Measurements from ENCODE around the gene SHISA2.

GRCh38 chr13:26020891-26021290, 30.9 kb downstream of the SHISA2 start:
- TF ChIP-seq POLR2A (IDR thresholded peaks at IDR 0.05): no peak
- TF ChIP-seq, protein P1, sequence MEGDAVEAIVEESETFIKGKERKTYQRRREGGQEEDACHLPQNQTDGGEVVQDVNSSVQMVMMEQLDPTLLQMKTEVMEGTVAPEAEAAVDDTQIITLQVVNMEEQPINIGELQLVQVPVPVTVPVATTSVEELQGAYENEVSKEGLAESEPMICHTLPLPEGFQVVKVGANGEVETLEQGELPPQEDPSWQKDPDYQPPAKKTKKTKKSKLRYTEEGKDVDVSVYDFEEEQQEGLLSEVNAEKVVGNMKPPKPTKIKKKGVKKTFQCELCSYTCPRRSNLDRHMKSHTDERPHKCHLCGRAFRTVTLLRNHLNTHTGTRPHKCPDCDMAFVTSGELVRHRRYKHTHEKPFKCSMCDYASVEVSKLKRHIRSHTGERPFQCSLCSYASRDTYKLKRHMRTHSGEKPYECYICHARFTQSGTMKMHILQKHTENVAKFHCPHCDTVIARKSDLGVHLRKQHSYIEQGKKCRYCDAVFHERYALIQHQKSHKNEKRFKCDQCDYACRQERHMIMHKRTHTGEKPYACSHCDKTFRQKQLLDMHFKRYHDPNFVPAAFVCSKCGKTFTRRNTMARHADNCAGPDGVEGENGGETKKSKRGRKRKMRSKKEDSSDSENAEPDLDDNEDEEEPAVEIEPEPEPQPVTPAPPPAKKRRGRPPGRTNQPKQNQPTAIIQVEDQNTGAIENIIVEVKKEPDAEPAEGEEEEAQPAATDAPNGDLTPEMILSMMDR (IDR thresholded peaks at IDR 0.05): no peak

All from vagina (tissue), 2 donors.